IMR-90 (cell line): Measurements from ENCODE around the gene LRSAM1. TPM values are rescaled to one million over a fixed set of nuclear protein-coding genes. Genes with fewer than 3 reads are reported as not detected.

Experiments used
- ATAC-seq: fragments of 200-7000 bp; cut with Tn5 transposase; 2 replicates; pipeline ENCODE4 v1.9.1; 2020; ENCODE audit warnings: low read depth, mild to moderate bottlenecking, moderate library complexity
- BruUV-seq: library from RNA; stranded (reverse); fragments of 400-500 nt; replicated peaks from 2 replicates; lab custom pipeline; 2021; lab: Mats Ljungman, UMichigan
- CTCF ChIA-PET: fragments of 300-600 bp; formaldehyde crosslinking; extraction: SDS; loops from one replicate; lab custom pipeline; 2021; ENCODE audit warnings: antibody characterized with exemption; lab: Yijun Ruan, JAX
- POLR2A ChIA-PET: fragments of 300-600 bp; sonication (Branson Sonifier 250); formaldehyde crosslinking; loops from one replicate; lab custom pipeline; 2022; ENCODE audit warnings: antibody characterized with exemption; ENCODE audit not compliant: unreplicated experiment; lab: Charles Lee
- DNase-seq: peaks from one replicate; pipeline ENCODE4 v3.0.0; 2013
- H2AFZ ChIP-seq: replicated peaks from 2 replicates; pipeline ENCODE3; 2013; ENCODE audit warnings: low read length, mild to moderate bottlenecking; ENCODE audit not compliant: poor library complexity
- H2AK5ac ChIP-seq: 2 replicates; pipeline ENCODE4 v1.6.1; 2013; ENCODE audit warnings: low read depth, low read length, inconsistent platforms
- H2AK9ac ChIP-seq: replicated peaks from 2 replicates; pipeline ENCODE3; 2013; ENCODE audit warnings: mild to moderate bottlenecking, low read depth, low read length, moderate library complexity; ENCODE audit not compliant: poor library complexity
- H2BK120ac ChIP-seq: 2 replicates; pipeline ENCODE4 v1.6.1; 2013; ENCODE audit warnings: low read depth, low read length, inconsistent platforms
- H2BK15ac ChIP-seq: 3 replicates; pipeline ENCODE4 v1.6.1; 2013; ENCODE audit warnings: low read depth, low read length, inconsistent platforms
- H2BK20ac ChIP-seq: 2 replicates; pipeline ENCODE4 v1.6.1; 2013; ENCODE audit warnings: low read depth, mild to moderate bottlenecking, inconsistent platforms, low read length, moderate library complexity
- H2BK5ac ChIP-seq: 2 replicates; pipeline ENCODE4 v1.6.1; 2013; ENCODE audit warnings: mild to moderate bottlenecking, low read depth, low read length, inconsistent platforms; ENCODE audit not compliant: poor library complexity, severe bottlenecking
- H3K14ac ChIP-seq: replicated peaks from 2 replicates; pipeline ENCODE4 v1.6.1; 2013; ENCODE audit warnings: low read depth, low read length, inconsistent platforms
- H3K18ac ChIP-seq: 2 replicates; pipeline ENCODE4 v1.6.1; 2013; ENCODE audit warnings: low read depth, low read length, control low read depth
- H3K23ac ChIP-seq: 2 replicates; pipeline ENCODE4 v1.6.1; 2013; ENCODE audit warnings: low read depth, low read length, inconsistent platforms
- H3K27ac ChIP-seq: 2 replicates; pipeline ENCODE4 v1.5.1; 2013; ENCODE audit warnings: mild to moderate bottlenecking, control low read depth, low read length; ENCODE audit not compliant: insufficient read depth
- H3K27me3 ChIP-seq: 2 replicates; pipeline ENCODE4 v1.6.1; 2013; ENCODE audit warnings: low read length; ENCODE audit not compliant: control insufficient read depth, insufficient read depth
- H3K36me3 ChIP-seq: 2 replicates; pipeline ENCODE4 v1.6.1; 2013; ENCODE audit warnings: low read length, mixed read lengths; ENCODE audit not compliant: control insufficient read depth, insufficient read depth
- H3K4ac ChIP-seq: 2 replicates; pipeline ENCODE4 v1.6.1; 2013; ENCODE audit warnings: low read depth, low read length, inconsistent platforms
- H3K4me1 ChIP-seq: 2 replicates; pipeline ENCODE4 v1.6.1; 2013; ENCODE audit warnings: low read length, mixed read lengths; ENCODE audit not compliant: control insufficient read depth, insufficient read depth
- H3K4me2 ChIP-seq: 2 replicates; pipeline ENCODE4 v1.6.1; 2013; ENCODE audit warnings: low read depth, mild to moderate bottlenecking, control low read depth, low read length, moderate library complexity
- H3K4me3 ChIP-seq: 2 replicates; pipeline ENCODE4 v1.5.1; 2013; ENCODE audit warnings: low read depth, mild to moderate bottlenecking, control low read depth, low read length, moderate library complexity; ENCODE audit not compliant: insufficient read depth
- H3K56ac ChIP-seq: 2 replicates; pipeline ENCODE4 v1.6.1; 2013; ENCODE audit warnings: low read length, inconsistent platforms; ENCODE audit not compliant: insufficient read depth; ENCODE audit errors: extremely low read depth
- H3K79me1 ChIP-seq, 2 experiments: 2 replicates each; pipeline ENCODE4 v1.6.1; 2013; ENCODE audit warnings: low read length in 2 of 2, inconsistent platforms in 1 of 2, low read depth in 1 of 2
- H3K9ac ChIP-seq: 2 replicates; pipeline ENCODE4 v1.6.1; 2013; ENCODE audit warnings: low read depth, low read length, control low read depth
- H3K9me1 ChIP-seq: 2 replicates; pipeline ENCODE4 v1.6.1; 2013; ENCODE audit warnings: low read length, inconsistent platforms; ENCODE audit not compliant: insufficient read depth
- H3K9me3 ChIP-seq: 2 replicates; pipeline ENCODE4 v1.6.1; 2013; ENCODE audit warnings: low read length; ENCODE audit not compliant: control insufficient read depth, insufficient read depth
- H4K20me1 ChIP-seq: 2 replicates; pipeline ENCODE4 v1.6.1; 2013; ENCODE audit warnings: low read length, inconsistent platforms; ENCODE audit not compliant: insufficient read depth
- H4K5ac ChIP-seq: 2 replicates; pipeline ENCODE4 v1.6.1; 2013; ENCODE audit warnings: mild to moderate bottlenecking, low read depth, low read length, control low read depth
- H4K8ac ChIP-seq, 2 experiments: 2 replicates each; pipeline ENCODE4 v1.6.1; 2013; ENCODE audit warnings: low read depth in 2 of 2, low read length in 2 of 2, control low read depth in 1 of 2, inconsistent platforms in 1 of 2
- H4K91ac ChIP-seq: 2 replicates; pipeline ENCODE4 v1.6.1; 2013; ENCODE audit warnings: low read depth, low read length, inconsistent platforms; ENCODE audit not compliant: insufficient read depth
- CEBPB ChIP-seq: IDR thresholded peaks from 2 replicates; pipeline ENCODE4 v1.6.1; 2012; ENCODE audit warnings: low read depth, low read length, improper control_type of control experiment
- CHD1 ChIP-seq: IDR thresholded peaks from 2 replicates; pipeline ENCODE4 v1.6.1; 2012; ENCODE audit warnings: low read depth, low read length, improper control_type of control experiment
- MAZ ChIP-seq: IDR thresholded peaks from 2 replicates; pipeline ENCODE4 v1.6.1; 2012; ENCODE audit warnings: low read depth, mild to moderate bottlenecking, low read length, improper control_type of control experiment, moderate library complexity, borderline replicate concordance
- MXI1 ChIP-seq: IDR thresholded peaks from 2 replicates; pipeline ENCODE4 v1.6.1; 2012; ENCODE audit warnings: low read depth, mild to moderate bottlenecking, low read length, moderate library complexity, borderline replicate concordance
- POLR2A ChIP-seq: IDR thresholded peaks from 2 replicates; pipeline ENCODE4 v1.6.1; 2012; ENCODE audit warnings: mild to moderate bottlenecking, low read depth, low read length
- RCOR1 ChIP-seq: IDR thresholded peaks from 2 replicates; pipeline ENCODE4 v1.6.1; 2012; ENCODE audit warnings: mild to moderate bottlenecking, low read length, improper control_type of control experiment; ENCODE audit not compliant: insufficient replicate concordance
- WGBS, 2 experiments: methylation state at CpG; one replicate each; pipeline versions ENCODE4 v1.1.5 to v1.1.7; 2013; ENCODE audit warnings: missing lambda C conversion rate in 2 of 2; ENCODE audit not compliant: insufficient read length in 1 of 2; ENCODE audit errors: extremely low coverage in 2 of 2; 5-methylcytosine and 5-hydroxymethylcytosine counted together
- dilution Hi-C: fragments of 300-500 bp; cut with HindIII; formaldehyde crosslinking; loops from one replicate; pipeline ENCODE4 v1.14.3; 2018; ENCODE audit warnings: low sequenced_read_pairs; ENCODE audit not compliant: unreplicated experiment
- in situ Hi-C: fragments of 300-500 bp; cut with MboI; formaldehyde crosslinking; loops from 3 replicates; pipeline ENCODE4 v1.14.3; 2019; ENCODE audit warnings: low sequenced_read_pairs, inconsistent platforms, mixed read lengths
- intact Hi-C: fragments of 100-400 bp; cut with micrococcal nuclease; formaldehyde crosslinking; loops from 2 replicates; pipeline ENCODE4 v1.10.0; 2022
- polyA plus RNA-seq, 3 experiments: library from polyadenylated mRNA; depleted of rRNA; stranded (reverse); fragments of >200 nt; gene quantifications; 2 replicates each; pipeline ENCODE4 v1.2.3, GENCODE V29; 2012; ENCODE audit warnings: low replicate concordance in 1 of 3
- total RNA-seq: library from RNA; depleted of rRNA; stranded (reverse); fragments of >200 nt; gene quantifications from 2 replicates; pipeline ENCODE4 v1.2.3, GENCODE V29; 2012
- TF ChIP-seq, protein P1 (sequence below): fragments of 150-350 bp; IDR thresholded peaks from 2 replicates; pipeline ENCODE4 v1.6.1; 2016; ENCODE audit warnings: low read depth, mild to moderate bottlenecking, low read length, moderate library complexity, borderline replicate concordance
- TF ChIP-seq, protein P2 (sequence below): fragments of 150-350 bp; IDR thresholded peaks from 2 replicates; pipeline ENCODE4 v1.6.1; 2017; ENCODE audit warnings: mild to moderate bottlenecking, antibody characterized with exemption, low read length, low read depth

LRSAM1 gene
- total and polyA plus RNA-seq, 2 of the 4 experiments (the other 2 are of a cell fraction), result 3.0 to 9.3 TPM

GRCh38 chr9:127446713-127447415, 4.4 kb upstream of the LRSAM1 start:
- H3K4me2 ChIP-seq, result no peak overlapping the region
- no peak overlapping the region for H2AK5ac ChIP-seq
- H2BK120ac ChIP-seq, result no peak overlapping the region
- no peak overlapping the region for H3K14ac ChIP-seq
- no peak overlapping the region for H2AFZ ChIP-seq
- H3K27ac ChIP-seq, result no peak overlapping the region
- DNase-seq, result no peak
- H3K9me1 ChIP-seq, result peaks cover 16% of the 10 kb centered on the region
- H2BK20ac ChIP-seq, result no peak overlapping the region
- no TSS peak for BruUV-seq
- in situ Hi-C loops, result no loop called here
- intact Hi-C loops, result no loop called here
- no peak overlapping the region for H3K4me3 ChIP-seq
- H2BK5ac ChIP-seq, result no peak overlapping the region
- H4K8ac ChIP-seq, result no peak overlapping the region
- no peak overlapping the region for H3K23ac ChIP-seq
- ChIA-PET POLR2A (no interaction called here), CTCF (no interaction called here)
- H3K27me3 ChIP-seq, result no peaks in the 10 kb centered on the region
- H2BK15ac ChIP-seq, result no peak overlapping the region
- 90% methylated on average over 2 of the region's 7 CpGs; no CpG with 5 or more reads in 1 of the 2 experiments for WGBS, 2 experiments
- peaks cover 11 to 69% of the 10 kb centered on the region in 2 experiments for H3K79me1 ChIP-seq
- H4K5ac ChIP-seq, result no peak overlapping the region
- H3K9ac ChIP-seq, result no peak overlapping the region
- TF ChIP-seq POLR2A (no peak; the same call in 1 of the 2 replicates), MAZ (no peak), RCOR1 (no peak), CHD1 (no peak), MXI1 (no peak), CEBPB (no peak)
- TF ChIP-seq, protein P1, sequence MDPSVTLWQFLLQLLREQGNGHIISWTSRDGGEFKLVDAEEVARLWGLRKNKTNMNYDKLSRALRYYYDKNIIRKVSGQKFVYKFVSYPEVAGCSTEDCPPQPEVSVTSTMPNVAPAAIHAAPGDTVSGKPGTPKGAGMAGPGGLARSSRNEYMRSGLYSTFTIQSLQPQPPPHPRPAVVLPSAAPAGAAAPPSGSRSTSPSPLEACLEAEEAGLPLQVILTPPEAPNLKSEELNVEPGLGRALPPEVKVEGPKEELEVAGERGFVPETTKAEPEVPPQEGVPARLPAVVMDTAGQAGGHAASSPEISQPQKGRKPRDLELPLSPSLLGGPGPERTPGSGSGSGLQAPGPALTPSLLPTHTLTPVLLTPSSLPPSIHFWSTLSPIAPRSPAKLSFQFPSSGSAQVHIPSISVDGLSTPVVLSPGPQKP, result no peak
- TF ChIP-seq, protein P2, sequence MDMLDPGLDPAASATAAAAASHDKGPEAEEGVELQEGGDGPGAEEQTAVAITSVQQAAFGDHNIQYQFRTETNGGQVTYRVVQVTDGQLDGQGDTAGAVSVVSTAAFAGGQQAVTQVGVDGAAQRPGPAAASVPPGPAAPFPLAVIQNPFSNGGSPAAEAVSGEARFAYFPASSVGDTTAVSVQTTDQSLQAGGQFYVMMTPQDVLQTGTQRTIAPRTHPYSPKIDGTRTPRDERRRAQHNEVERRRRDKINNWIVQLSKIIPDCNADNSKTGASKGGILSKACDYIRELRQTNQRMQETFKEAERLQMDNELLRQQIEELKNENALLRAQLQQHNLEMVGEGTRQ, result no peak
- peaks cover 75% of the 10 kb centered on the region for H3K36me3 ChIP-seq
- no peak for ATAC-seq
- dilution Hi-C loops, result no loop called here
- peaks cover 10% of the 10 kb centered on the region for H3K4me1 ChIP-seq
- H4K91ac ChIP-seq, result no peak overlapping the region
- no peak overlapping the region for H3K56ac ChIP-seq
- no peak overlapping the region for H3K18ac ChIP-seq
- peaks cover 16% of the 10 kb centered on the region for H3K9me3 ChIP-seq
- no peak overlapping the region for H2AK9ac ChIP-seq
- H4K20me1 ChIP-seq, result peaks cover 74% of the 10 kb centered on the region
- no peak overlapping the region for H3K4ac ChIP-seq
